SK-N-SH (cell line): ENCODE results near the gene ADAMTS17. TPM values are rescaled to one million over a fixed set of nuclear protein-coding genes. Genes with fewer than 3 reads are reported as not detected.

Experiments used
- CTCF ChIA-PET: fragments of 300-600, 350-600 bp; formaldehyde crosslinking; extraction: SDS; loops from one replicate; lab custom pipeline; 2021; lab: Yijun Ruan, JAX
- POLR2A ChIA-PET: fragments of 350-600 bp; sonication (Branson Sonifier 250); formaldehyde crosslinking; extraction: SDS; loops from one replicate; lab custom pipeline; 2020; ENCODE audit warnings: antibody characterized with exemption, inconsistent platforms; lab: Yijun Ruan, JAX
- DNase-seq: peaks from one replicate; pipeline ENCODE4 v3.0.0; 2012
- H2AFZ ChIP-seq: fragments of 200-600 bp; sonication (generic); 2 replicates; pipeline ENCODE4 v1.8.1; 2016; ENCODE audit warnings: antibody characterized with exemption, mild to moderate bottlenecking, low read depth
- H3F3A ChIP-seq: fragments of 200-600 bp; sonication (generic); replicated peaks from 2 replicates; pipeline ENCODE3; 2016; ENCODE audit warnings: antibody characterized with exemption, mild to moderate bottlenecking; ENCODE audit not compliant: insufficient read depth
- H3K27ac ChIP-seq, 2 experiments: fragments of 200-500 bp in 1 of 2; fragments of 200-600 bp in 1 of 2; sonication (Bioruptor generic) in 1 of 2; sonication (generic), shearing (Covaris generic) in 1 of 2; 2 replicates each; pipeline versions ENCODE4 v1.5.1 to v1.6.1; 2014 to 2016; ENCODE audit warnings: low read depth in 2 of 2, inconsistent platforms in 1 of 2, low read length in 1 of 2, mild to moderate bottlenecking in 1 of 2, mixed read lengths in 1 of 2
- H3K27me3 ChIP-seq: fragments of 200-600 bp; sonication (generic), shearing (Covaris generic); 2 replicates; pipeline ENCODE4 v1.6.1; 2016; ENCODE audit warnings: mixed run types; ENCODE audit not compliant: insufficient read depth
- H3K36me3 ChIP-seq, 2 experiments: fragments of 200-500 bp in 1 of 2; fragments of 200-600 bp in 1 of 2; sonication (Bioruptor generic) in 1 of 2; sonication (generic) in 1 of 2; replicated peaks in 1 of 2; 2 replicates each; pipeline versions ENCODE3 to v1.5.1; 2014 to 2016; ENCODE audit warnings: low read length in 1 of 2, mild to moderate bottlenecking in 1 of 2; ENCODE audit not compliant: insufficient read depth in 2 of 2, control insufficient read depth in 1 of 2
- H3K4me1 ChIP-seq, 2 experiments: fragments of 200-500 bp in 1 of 2; fragments of 200-600 bp in 1 of 2; sonication (Bioruptor generic) in 1 of 2; sonication (generic), shearing (Covaris generic) in 1 of 2; 2 replicates each; pipeline versions ENCODE4 v1.5.1 to v1.6.1; 2014 to 2016; ENCODE audit warnings: low read depth in 1 of 2, low read length in 1 of 2, mixed run types in 1 of 2; ENCODE audit not compliant: insufficient read depth in 2 of 2, control insufficient read depth in 1 of 2
- H3K4me2 ChIP-seq: fragments of 200-600 bp; sonication (generic), shearing (Covaris generic); 2 replicates; pipeline ENCODE4 v1.6.1; 2017; ENCODE audit warnings: mixed run types
- H3K4me3 ChIP-seq, 2 experiments: fragments of 200-500 bp in 1 of 2; fragments of 200-600 bp in 1 of 2; sonication (Bioruptor generic) in 1 of 2; sonication (generic), shearing (Covaris generic) in 1 of 2; 2 replicates each; pipeline versions ENCODE4 v1.5.1 to v1.8.1; 2014 to 2016; ENCODE audit warnings: low read depth in 2 of 2, inconsistent platforms in 1 of 2, low read length in 1 of 2, mild to moderate bottlenecking in 1 of 2, mixed read lengths in 1 of 2, moderate library complexity in 1 of 2
- H3K79me2 ChIP-seq: fragments of 200-600 bp; sonication (generic); 2 replicates; pipeline ENCODE4 v1.8.1; 2017; ENCODE audit warnings: mild to moderate bottlenecking; ENCODE audit not compliant: insufficient read depth
- H3K9ac ChIP-seq: fragments of 200-600 bp; sonication (generic); 2 replicates; pipeline ENCODE4 v1.6.1; 2017; ENCODE audit warnings: mixed run types
- H3K9me2 ChIP-seq: fragments of 200-600 bp; sonication (generic); 2 replicates; pipeline ENCODE4 v1.6.1; 2017; ENCODE audit warnings: mixed run types
- H3K9me3 ChIP-seq: fragments of 200-600 bp; sonication (generic); 2 replicates; pipeline ENCODE4 v1.6.1; 2017; ENCODE audit warnings: mixed run types, mild to moderate bottlenecking, moderate library complexity
- H4K20me1 ChIP-seq: fragments of 200-600 bp; sonication (generic); 2 replicates; pipeline ENCODE4 v1.6.1; 2017; ENCODE audit warnings: mild to moderate bottlenecking, mixed run types; ENCODE audit not compliant: insufficient read depth
- EZH2phosphoT487 ChIP-seq: fragments of 200-600 bp; sonication (generic); IDR thresholded peaks from 2 replicates; pipeline ENCODE4 v1.6.1; 2017; ENCODE audit warnings: low read depth, mixed run types, mild to moderate bottlenecking, antibody characterized with exemption, moderate library complexity, borderline replicate concordance
- FOSL2 ChIP-seq: IDR thresholded peaks from 2 replicates; pipeline ENCODE4 v1.4.0; 2012; ENCODE audit warnings: low read depth, mild to moderate bottlenecking, moderate library complexity, borderline replicate concordance
- FOXJ3 ChIP-seq: sonication (generic); formaldehyde crosslinking; IDR thresholded peaks from 2 replicates; pipeline ENCODE4 v1.5.1; 2020; ENCODE audit warnings: mild to moderate bottlenecking, missing genetic modification reagents
- GABPA ChIP-seq: IDR thresholded peaks from 2 replicates; pipeline ENCODE4 v1.4.0; 2012; ENCODE audit warnings: low read depth, mild to moderate bottlenecking
- JUND ChIP-seq: IDR thresholded peaks from 2 replicates; pipeline ENCODE4 v1.4.0; 2012
- MXI1 ChIP-seq: IDR thresholded peaks from 2 replicates; pipeline ENCODE4 v1.6.1; 2012; ENCODE audit warnings: mild to moderate bottlenecking, low read depth, low read length, improper control_type of control experiment
- NFIC ChIP-seq: IDR thresholded peaks from 2 replicates; pipeline ENCODE4 v1.4.0; 2012; ENCODE audit warnings: borderline replicate concordance
- PBX3 ChIP-seq: IDR thresholded peaks from 2 replicates; pipeline ENCODE4; 2012
- RAD21 ChIP-seq: IDR thresholded peaks from 2 replicates; pipeline ENCODE4 v1.6.1; 2012; ENCODE audit warnings: mild to moderate bottlenecking, low read length
- REST ChIP-seq: IDR thresholded peaks from 2 replicates; pipeline ENCODE4 v1.6.1; 2012; ENCODE audit warnings: mild to moderate bottlenecking, low read depth, low read length, moderate library complexity
- RFX5 ChIP-seq: IDR thresholded peaks from 2 replicates; pipeline ENCODE4 v1.6.1; 2012; ENCODE audit warnings: mild to moderate bottlenecking, improper control_type of control experiment, low read length
- SMC3 ChIP-seq: IDR thresholded peaks from 2 replicates; pipeline ENCODE4 v1.6.1; 2012; ENCODE audit warnings: low read depth, low read length, improper control_type of control experiment
- TAF1 ChIP-seq: IDR thresholded peaks from 2 replicates; pipeline ENCODE4 v1.6.1; 2012; ENCODE audit warnings: low read depth, mild to moderate bottlenecking, low read length, moderate library complexity, borderline replicate concordance
- USF1 ChIP-seq: IDR thresholded peaks from 2 replicates; pipeline ENCODE4 v1.4.0; 2012; ENCODE audit warnings: low read depth, borderline replicate concordance
- ZBTB33 ChIP-seq: IDR thresholded peaks from 2 replicates; pipeline ENCODE4 v1.4.0; 2012; ENCODE audit warnings: low read depth, borderline replicate concordance
- WGBS: methylation state at CpG from one replicate; pipeline ENCODE4 v1.1.6; 2017; ENCODE audit warnings: low lambda C conversion rate; 5-methylcytosine and 5-hydroxymethylcytosine counted together
- polyA plus RNA-seq, 3 experiments: library from polyadenylated mRNA; depleted of rRNA; stranded (reverse); fragments of >200 nt; gene quantifications; 2 replicates each; pipeline ENCODE4 v1.2.3, GENCODE V29; 2012
- TF ChIP-seq, protein P1 (sequence below): IDR thresholded peaks from 2 replicates; pipeline ENCODE4 v1.4.0; 2012; ENCODE audit warnings: low read depth

ADAMTS17 gene
- polyA plus RNA-seq, 1 of the 3 experiments (the other 2 are of a cell fraction), result not detected

- Histone ChIP-seq H3K27ac (no peak overlapping the region), H3K27me3 (no peaks in the 10 kb centered on the region), H3K36me3 (no peaks in the 10 kb centered on the region), H3F3A (no peaks in the 10 kb centered on the region), H3K4me2 (no peak overlapping the region), H2AFZ (no peak overlapping the region), H3K9me2 (no peaks in the 10 kb centered on the region), H3K4me1 (peaks cover 0 to 20% of the 10 kb centered on the region in 2 experiments; a peak in 1 of 4 replicates), H3K9ac (no peak overlapping the region), H3K4me3 (no peak overlapping the region), H3K79me2 (no peaks in the 10 kb centered on the region), H4K20me1 (no peaks in the 10 kb centered on the region), H3K9me3 (no peaks in the 10 kb centered on the region)
- ChIA-PET CTCF (interaction anchor here (1.1 kb wide), 1 partner anchor 21 kb away, joined by 3 read pairs; no protein-coding TSS in a partner anchor), POLR2A (no interaction called here)
- 53% methylated on average over 16 of the region's 16 CpGs for WGBS
- no peak for TF ChIP-seq RFX5
- no peak for TF ChIP-seq PBX3
- no peak for TF ChIP-seq SMC3
- no peak for DNase-seq
Measured at GRCh38 chr15:100113351-100114080, 228.3 kb downstream of the ADAMTS17 start.

DNA sequence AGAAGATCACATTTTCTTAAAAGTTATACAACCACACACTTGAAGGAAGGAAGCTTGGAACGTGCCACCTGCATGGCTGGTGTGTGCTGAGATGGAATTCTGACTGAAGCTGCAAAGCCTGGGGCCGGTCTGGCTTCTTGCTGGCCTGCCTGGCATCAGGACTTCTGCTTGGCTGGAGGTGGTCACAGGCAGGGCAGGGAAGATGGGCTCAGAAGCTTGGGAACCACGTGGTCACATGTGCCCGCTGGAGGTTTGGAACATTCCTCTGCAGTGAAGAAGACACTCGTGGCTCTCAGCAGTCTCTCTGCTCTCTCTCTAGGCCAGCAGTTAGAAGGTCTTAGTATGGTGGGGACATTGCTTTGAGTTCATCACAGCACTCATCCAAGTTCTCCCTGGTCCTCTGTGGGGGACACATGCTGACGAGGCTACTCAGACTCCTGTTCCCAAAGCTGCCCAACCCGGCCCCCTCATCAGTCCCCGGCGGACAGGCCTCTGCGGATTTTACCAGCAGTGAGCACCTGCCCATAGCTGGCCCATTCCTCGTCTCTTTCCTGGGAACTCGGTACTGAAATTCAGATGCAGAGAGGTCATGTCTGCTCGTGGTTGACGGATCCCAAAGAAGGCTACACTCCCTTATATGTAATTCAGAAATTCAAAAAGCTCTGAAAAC, 229.0 kb downstream of the ADAMTS17 start:
- Histone ChIP-seq H3K27ac (no peak overlapping the region), H4K20me1 (no peaks in the 10 kb centered on the region), H3K27me3 (no peaks in the 10 kb centered on the region), H3K36me3 (no peaks in the 10 kb centered on the region), H3K9me2 (no peaks in the 10 kb centered on the region), H3K4me3 (no peak overlapping the region), H3F3A (no peaks in the 10 kb centered on the region), H3K4me1 (peaks cover 0 to 23% of the 10 kb centered on the region in 2 experiments; a peak in 1 of 4 replicates), H2AFZ (no peak overlapping the region), H3K4me2 (no peak overlapping the region), H3K79me2 (no peaks in the 10 kb centered on the region), H3K9ac (no peak overlapping the region), H3K9me3 (no peaks in the 10 kb centered on the region)
- ChIA-PET CTCF (interaction anchor here (0.8 to 1.3 kb wide), 3 partner anchors 12 to 226 kb away, joined by 3 to 4 read pairs (median 3); no protein-coding TSS in a partner anchor), POLR2A (no interaction called here)
- TF ChIP-seq SMC3 (no peak), JUND (no peak), TAF1 (no peak), RAD21 (no peak), MXI1 (no peak), FOSL2 (no peak), REST (no peak), FOXJ3 (CRISPR knock-in tag) (no peak), NFIC (no peak), ZBTB33 (no peak), GABPA (no peak), EZH2phosphoT487 (no peak), USF1 (no peak)
- TF ChIP-seq, protein P1, sequence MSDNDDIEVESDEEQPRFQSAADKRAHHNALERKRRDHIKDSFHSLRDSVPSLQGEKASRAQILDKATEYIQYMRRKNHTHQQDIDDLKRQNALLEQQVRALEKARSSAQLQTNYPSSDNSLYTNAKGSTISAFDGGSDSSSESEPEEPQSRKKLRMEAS, result no peak
- no peak for DNase-seq
- WGBS, result 46% methylated on average over 12 of the region's 14 CpGs
